ENCODE results near the gene ANXA10.

The ANXA10 gene

DNA sequence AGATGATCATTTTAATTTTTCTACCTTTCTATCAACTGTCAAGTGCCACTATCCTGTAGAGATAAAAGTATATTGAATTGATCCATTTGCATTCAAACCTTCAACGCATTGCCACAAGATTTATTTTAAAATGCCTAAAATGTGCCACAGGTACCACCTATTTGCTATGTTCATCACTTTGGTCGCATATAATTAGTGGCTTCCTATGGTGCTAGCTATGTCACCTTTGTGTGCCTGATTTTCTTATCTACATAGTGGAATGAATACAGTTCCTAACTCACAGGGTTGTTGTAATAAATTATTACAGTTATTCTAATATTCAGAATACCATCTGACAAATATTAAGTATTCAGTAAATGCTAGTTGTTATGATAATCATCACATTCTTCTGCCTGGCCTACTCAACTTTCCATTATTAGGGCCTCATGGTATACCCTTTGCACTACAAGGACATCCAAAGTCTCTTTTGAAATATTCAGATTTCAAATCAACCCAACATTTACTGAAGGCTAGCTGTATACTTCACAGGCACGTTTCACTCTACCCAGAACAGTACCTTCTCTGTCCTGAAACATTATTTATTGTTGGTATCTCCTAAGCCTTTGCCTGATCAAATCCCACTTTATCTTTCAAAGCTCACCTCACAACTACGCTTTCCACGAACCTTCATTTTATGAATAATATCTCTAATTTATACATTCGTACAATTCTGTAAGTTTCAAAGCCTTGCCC is 62.4 kb downstream of the ANXA10 start:
- no peak overlapping the region for H3K9ac ChIP-seq (ENCODE audit: low read length)
- no peaks in the 10 kb centered on the region for H3K36me3 ChIP-seq (ENCODE audit: control insufficient read depth, insufficient read depth, low read length)
- H3K9me3 ChIP-seq (ENCODE audit: control insufficient read depth, insufficient read depth, low read depth, low read length) = peaks cover 4% of the 10 kb centered on the region; the same call in 1 of the 2 replicates
- H3K4me1 ChIP-seq (ENCODE audit: control insufficient read depth, insufficient read depth, low read length) = peaks cover 17% of the 10 kb centered on the region; the same call in 1 of the 2 replicates
- no peak overlapping the region for H3K27ac ChIP-seq (ENCODE audit: low read depth, low read length)
- H3K27me3 ChIP-seq (ENCODE audit: control insufficient read depth, insufficient read depth, low read length) = no peaks in the 10 kb centered on the region
- H3K4me3 ChIP-seq (ENCODE audit: low read depth, low read length) = no peak overlapping the region

DNA sequence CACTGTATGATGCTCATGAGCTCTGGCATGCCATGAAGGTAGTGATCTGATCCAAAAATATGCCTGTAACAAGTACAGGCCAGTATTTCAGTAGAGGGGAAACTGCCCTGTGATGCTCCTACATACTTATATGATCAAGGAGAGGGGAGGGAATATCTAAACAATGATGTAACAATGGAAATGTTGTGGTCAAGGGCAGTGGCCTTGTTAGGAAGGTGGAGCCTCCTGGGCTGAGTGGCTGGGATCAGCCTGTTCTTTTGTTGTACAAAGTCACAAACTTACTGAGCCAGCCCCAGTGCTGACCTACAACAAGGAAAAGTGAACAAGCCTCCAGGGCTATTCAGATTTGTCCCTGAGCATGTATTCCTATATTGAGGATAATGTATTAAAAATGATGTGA is 70.3 kb downstream of the ANXA10 start:
- H3K27ac ChIP-seq (ENCODE audit: low read depth, low read length) = no peak overlapping the region

DNA sequence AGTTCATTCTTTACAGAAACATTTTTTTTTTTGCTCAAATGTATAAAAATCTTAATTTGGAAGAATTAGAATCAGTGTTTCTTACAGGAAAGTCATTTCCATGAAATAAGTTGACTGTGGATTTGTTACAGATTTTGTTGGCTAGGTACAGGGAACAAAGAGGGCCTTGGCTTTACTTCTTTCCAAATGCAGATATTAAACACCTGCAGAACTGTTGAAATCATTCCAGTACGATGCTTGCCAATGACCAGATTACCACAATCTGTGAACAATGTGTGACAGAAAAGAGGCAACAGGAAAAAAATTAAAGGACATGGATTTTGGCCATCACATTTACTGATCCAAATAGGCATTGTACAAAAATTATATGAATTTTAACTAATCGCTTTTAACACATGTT is 70.8 kb downstream of the ANXA10 start:
- Histone ChIP-seq H3K9me3 (ENCODE audit: control insufficient read depth, insufficient read depth, low read depth, low read length) (peaks cover 4% of the 10 kb centered on the region; the same call in 1 of the 2 replicates), H3K4me1 (ENCODE audit: control insufficient read depth, insufficient read depth, low read length) (no peaks in the 10 kb centered on the region), H3K9ac (ENCODE audit: low read length) (no peak overlapping the region), H3K4me3 (ENCODE audit: low read depth, low read length) (no peak overlapping the region), H3K27ac (ENCODE audit: low read depth, low read length) (no peak overlapping the region), H3K27me3 (ENCODE audit: control insufficient read depth, insufficient read depth, low read length) (no peaks in the 10 kb centered on the region), H3K36me3 (ENCODE audit: control insufficient read depth, insufficient read depth, low read length) (no peaks in the 10 kb centered on the region)

More for the DNA sequence above, 70.3 kb downstream of the ANXA10 start:
- Histone ChIP-seq H3K9ac (ENCODE audit: low read length) (no peak overlapping the region), H3K9me3 (ENCODE audit: control insufficient read depth, insufficient read depth, low read depth, low read length) (peaks cover 4% of the 10 kb centered on the region; the same call in 1 of the 2 replicates), H3K36me3 (ENCODE audit: control insufficient read depth, insufficient read depth, low read length) (no peaks in the 10 kb centered on the region), H3K4me3 (ENCODE audit: low read depth, low read length) (no peak overlapping the region), H3K4me1 (ENCODE audit: control insufficient read depth, insufficient read depth, low read length) (no peaks in the 10 kb centered on the region), H3K27me3 (ENCODE audit: control insufficient read depth, insufficient read depth, low read length) (no peaks in the 10 kb centered on the region)

DNA sequence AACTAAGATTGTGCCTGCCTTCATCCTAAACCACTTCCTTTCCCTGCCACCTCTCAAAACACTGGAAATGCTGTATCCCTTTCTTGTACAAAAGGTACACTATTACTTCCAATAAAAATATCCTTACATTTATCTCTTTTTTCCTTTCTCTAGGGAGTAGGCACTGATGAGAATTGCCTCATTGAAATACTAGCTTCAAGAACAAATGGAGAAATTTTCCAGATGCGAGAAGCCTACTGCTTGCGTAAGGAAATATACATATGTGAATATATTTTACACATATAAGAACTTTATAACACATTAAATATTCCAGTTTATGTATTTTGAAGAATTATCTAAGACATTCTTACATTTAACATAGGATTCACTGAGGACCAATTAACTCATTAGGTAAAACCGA is 71.7 kb downstream of the ANXA10 start:
- Histone ChIP-seq H3K36me3 (ENCODE audit: control insufficient read depth, insufficient read depth, low read length) (no peaks in the 10 kb centered on the region), H3K4me1 (ENCODE audit: control insufficient read depth, insufficient read depth, low read length) (no peaks in the 10 kb centered on the region), H3K27ac (ENCODE audit: low read depth, low read length) (no peak overlapping the region), H3K27me3 (ENCODE audit: control insufficient read depth, insufficient read depth, low read length) (no peaks in the 10 kb centered on the region), H3K9me3 (ENCODE audit: control insufficient read depth, insufficient read depth, low read depth, low read length) (0 out of 2 replicates have a peak, but pooled peaks cover under 1% of the 10 kb centered on the region), H3K9ac (ENCODE audit: low read length) (no peak overlapping the region), H3K4me3 (ENCODE audit: low read depth, low read length) (no peak overlapping the region)

DNA sequence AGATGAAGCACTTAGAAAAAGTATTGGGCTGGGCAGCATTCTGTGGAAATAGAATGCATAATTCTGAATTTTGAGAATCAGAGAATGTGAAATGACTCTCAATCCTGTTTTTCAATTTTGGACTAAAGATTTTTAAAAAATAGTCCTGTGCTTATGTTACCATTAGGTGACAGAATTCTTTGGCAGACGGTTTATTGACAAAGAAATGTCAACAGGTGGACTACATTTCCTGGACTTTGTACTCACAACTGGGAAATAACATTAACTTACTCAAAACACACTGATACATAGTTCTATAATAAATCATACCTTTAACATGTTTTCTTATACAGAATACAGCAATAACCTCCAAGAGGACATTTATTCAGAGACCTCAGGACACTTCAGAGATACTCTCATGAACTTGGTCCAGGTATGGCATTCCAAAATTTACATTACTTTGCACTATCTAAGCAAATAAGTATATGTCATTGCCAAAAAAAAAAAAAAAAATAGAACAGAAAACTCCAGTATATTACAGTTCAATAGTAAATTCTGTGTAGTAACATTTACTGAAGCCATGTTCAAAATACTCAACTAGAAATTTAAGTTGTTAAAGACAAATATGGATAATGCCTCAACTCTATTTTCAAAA is 72.7 kb downstream of the ANXA10 start:
- H3K9ac ChIP-seq (ENCODE audit: low read length) = no peak overlapping the region
- no peaks in the 10 kb centered on the region for H3K36me3 ChIP-seq (ENCODE audit: control insufficient read depth, insufficient read depth, low read length)
- H3K27ac ChIP-seq (ENCODE audit: low read depth, low read length) = no peak overlapping the region
- no peaks in the 10 kb centered on the region for H3K9me3 ChIP-seq (ENCODE audit: control insufficient read depth, insufficient read depth, low read depth, low read length)
- no peaks in the 10 kb centered on the region for H3K4me1 ChIP-seq (ENCODE audit: control insufficient read depth, insufficient read depth, low read length)
- H3K27me3 ChIP-seq (ENCODE audit: control insufficient read depth, insufficient read depth, low read length) = no peaks in the 10 kb centered on the region
- H3K4me3 ChIP-seq (ENCODE audit: low read depth, low read length) = no peak overlapping the region

DNA sequence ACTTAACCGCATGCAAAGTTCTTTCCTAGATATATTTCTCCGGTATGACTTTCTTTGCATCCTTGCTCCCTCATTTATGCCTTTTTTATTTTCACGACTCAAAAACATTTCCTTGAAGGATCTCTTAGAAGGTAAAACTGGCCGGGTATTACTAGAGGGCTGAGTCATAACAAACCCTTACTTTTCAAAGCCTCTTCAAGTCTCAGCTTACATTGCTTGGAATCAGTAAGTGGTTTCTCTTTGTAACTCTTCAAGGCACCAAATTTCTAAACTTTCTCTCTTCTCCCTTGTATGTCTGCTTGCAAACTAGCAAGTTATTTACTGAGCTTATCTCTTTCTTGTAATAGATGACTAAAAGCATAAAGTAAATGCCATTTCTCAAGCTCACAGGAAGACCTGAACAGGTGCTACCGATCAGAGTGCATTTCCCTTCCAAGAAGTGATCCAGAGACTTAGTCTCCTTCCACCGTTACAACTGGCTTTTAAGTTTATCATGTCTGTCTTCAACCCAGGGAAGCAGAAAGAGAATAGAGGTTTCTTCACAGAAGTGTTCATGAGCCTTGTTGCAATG is 75.5 kb downstream of the ANXA10 start:
- H3K4me3 ChIP-seq (ENCODE audit: low read depth, low read length) = no peak overlapping the region
- H3K36me3 ChIP-seq (ENCODE audit: control insufficient read depth, insufficient read depth, low read length) = no peaks in the 10 kb centered on the region
- no peaks in the 10 kb centered on the region for H3K27me3 ChIP-seq (ENCODE audit: control insufficient read depth, insufficient read depth, low read length)
- H3K9ac ChIP-seq (ENCODE audit: low read length) = no peak overlapping the region
- no peak overlapping the region for H3K27ac ChIP-seq (ENCODE audit: low read depth, low read length)
- H3K9me3 ChIP-seq (ENCODE audit: control insufficient read depth, insufficient read depth, low read depth, low read length) = no peaks in the 10 kb centered on the region
- peaks cover 6% of the 10 kb centered on the region; the same call in 1 of the 2 replicates for H3K4me1 ChIP-seq (ENCODE audit: control insufficient read depth, insufficient read depth, low read length)

DNA sequence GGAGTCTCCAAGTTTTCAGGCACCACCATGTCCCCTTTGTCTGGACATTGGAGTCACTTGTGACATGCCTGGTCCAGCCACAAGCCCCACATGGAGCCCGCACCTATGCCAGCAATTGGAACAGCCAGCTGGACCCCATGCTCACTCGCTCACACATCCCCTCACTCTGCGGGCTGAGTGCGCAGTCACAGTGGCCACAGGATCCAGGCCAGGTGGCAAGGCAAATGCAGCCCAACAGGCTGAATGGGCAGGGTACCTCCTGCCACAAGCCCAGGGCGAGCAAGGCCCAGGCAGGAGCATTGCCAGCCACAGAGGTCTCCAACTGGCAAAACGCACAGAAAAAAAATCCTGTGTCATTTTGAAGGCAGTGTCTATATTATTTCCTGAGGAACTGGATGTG is 82.0 kb downstream of the ANXA10 start:
- no peak overlapping the region for H3K27ac ChIP-seq (ENCODE audit: low read depth, low read length)
- H3K9ac ChIP-seq (ENCODE audit: low read length) = no peak overlapping the region
- no peaks in the 10 kb centered on the region for H3K36me3 ChIP-seq (ENCODE audit: control insufficient read depth, insufficient read depth, low read length)
- no peaks in the 10 kb centered on the region for H3K9me3 ChIP-seq (ENCODE audit: control insufficient read depth, insufficient read depth, low read depth, low read length)
- no peak overlapping the region for H3K4me3 ChIP-seq (ENCODE audit: low read depth, low read length)
- no peaks in the 10 kb centered on the region for H3K27me3 ChIP-seq (ENCODE audit: control insufficient read depth, insufficient read depth, low read length)
- peaks cover 6% of the 10 kb centered on the region; the same call in 1 of the 2 replicates for H3K4me1 ChIP-seq (ENCODE audit: control insufficient read depth, insufficient read depth, low read length)

DNA sequence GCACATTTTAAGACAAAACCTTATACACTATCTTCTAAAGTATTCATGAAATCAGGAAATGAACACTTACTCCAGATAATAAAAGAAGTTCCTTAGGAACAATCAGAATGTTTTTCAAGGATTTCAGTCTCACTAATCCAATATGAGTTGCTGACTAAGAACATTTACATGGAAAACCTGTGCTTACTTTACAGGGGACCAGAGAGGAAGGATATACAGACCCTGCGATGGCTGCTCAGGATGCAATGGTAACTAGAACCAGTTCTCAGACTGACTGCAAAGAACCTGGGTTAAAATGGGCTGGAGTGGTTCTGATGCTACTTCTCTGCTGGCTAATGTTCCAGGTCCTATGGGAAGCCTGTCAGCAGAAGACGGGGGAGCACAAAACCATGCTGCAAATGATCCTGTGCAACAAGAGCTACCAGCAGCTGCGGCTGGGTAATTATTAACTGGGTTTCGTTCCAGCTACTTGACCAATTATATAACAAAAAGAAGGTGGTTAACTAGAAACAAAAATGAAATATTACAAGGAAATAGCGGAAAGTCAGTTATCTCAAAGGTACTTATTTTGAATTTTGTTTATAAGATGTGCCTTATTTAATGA is 85.3 kb downstream of the ANXA10 start:
- H3K4me1 ChIP-seq (ENCODE audit: control insufficient read depth, insufficient read depth, low read length) = no peaks in the 10 kb centered on the region
- H3K36me3 ChIP-seq (ENCODE audit: control insufficient read depth, insufficient read depth, low read length) = no peaks in the 10 kb centered on the region
- no peak overlapping the region for H3K4me3 ChIP-seq (ENCODE audit: low read depth, low read length)
- no peaks in the 10 kb centered on the region for H3K9me3 ChIP-seq (ENCODE audit: control insufficient read depth, insufficient read depth, low read depth, low read length)
- no peak overlapping the region for H3K9ac ChIP-seq (ENCODE audit: low read length)
- no peaks in the 10 kb centered on the region for H3K27me3 ChIP-seq (ENCODE audit: control insufficient read depth, insufficient read depth, low read length)
- no peak overlapping the region for H3K27ac ChIP-seq (ENCODE audit: low read depth, low read length)

DNA sequence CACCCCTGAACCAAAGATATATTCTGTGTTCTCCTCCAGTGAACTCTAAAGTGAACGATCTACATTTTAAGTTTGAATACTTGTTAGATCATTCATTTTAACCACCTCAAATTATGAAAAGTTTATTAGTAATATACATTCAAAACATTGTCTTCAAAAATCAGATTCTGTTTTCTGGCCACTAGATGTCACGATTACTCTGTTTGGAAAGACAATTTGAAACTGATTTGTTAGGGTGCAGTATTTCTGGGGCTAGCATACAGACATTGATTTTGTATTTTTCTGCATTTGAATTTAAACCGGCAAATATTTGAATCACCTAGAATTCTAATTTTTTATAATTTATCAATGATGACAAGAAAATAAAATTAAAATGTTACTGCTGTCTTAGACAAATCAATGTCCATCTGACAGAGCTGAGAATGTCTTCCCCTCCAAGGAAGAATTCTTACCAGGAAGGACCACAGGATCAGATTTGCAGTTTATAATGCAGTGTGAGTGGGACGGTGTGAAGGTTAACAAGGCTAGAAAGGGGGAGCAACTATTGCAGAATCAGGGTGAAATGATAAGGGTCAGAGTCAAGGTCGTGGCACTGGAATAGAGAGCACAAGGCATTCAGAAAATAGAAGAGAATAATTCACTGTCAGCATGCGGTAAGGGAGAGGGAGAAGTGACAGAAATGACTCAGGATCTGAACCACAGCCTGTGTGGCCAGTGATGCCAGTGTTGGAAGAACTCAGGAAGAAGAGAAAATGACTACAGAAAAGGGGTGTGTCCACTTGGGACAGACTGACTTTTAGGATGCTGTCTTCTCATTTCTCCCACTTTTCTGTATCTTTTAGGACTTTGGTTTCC is 91.6 kb downstream of the ANXA10 start:
- no peak overlapping the region for H3K9ac ChIP-seq (ENCODE audit: low read length)
- no peaks in the 10 kb centered on the region for H3K36me3 ChIP-seq (ENCODE audit: control insufficient read depth, insufficient read depth, low read length)
- no peaks in the 10 kb centered on the region for H3K27me3 ChIP-seq (ENCODE audit: control insufficient read depth, insufficient read depth, low read length)
- no peak overlapping the region for H3K27ac ChIP-seq (ENCODE audit: low read depth, low read length)
- H3K4me3 ChIP-seq (ENCODE audit: low read depth, low read length) = no peak overlapping the region
- H3K9me3 ChIP-seq (ENCODE audit: control insufficient read depth, insufficient read depth, low read depth, low read length) = no peaks in the 10 kb centered on the region
- no peaks in the 10 kb centered on the region for H3K4me1 ChIP-seq (ENCODE audit: control insufficient read depth, insufficient read depth, low read length)

DNA sequence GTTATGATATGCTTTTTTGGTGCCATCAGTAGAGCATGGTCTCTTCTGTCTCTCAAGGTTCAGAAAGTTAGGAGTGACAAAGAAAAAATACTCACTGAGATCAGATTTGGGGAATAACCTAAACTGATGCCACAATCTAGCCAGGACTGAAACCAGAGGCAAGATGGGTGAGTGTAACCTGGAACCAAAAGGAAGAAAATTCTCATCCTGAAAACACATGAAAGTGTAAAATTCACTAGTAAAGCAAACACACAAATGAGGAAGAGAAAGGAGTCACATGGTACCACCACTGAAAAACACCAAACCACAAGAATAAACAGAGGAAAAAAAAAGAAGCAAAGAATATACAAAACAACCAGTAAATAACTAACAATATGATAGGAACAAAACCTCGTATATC is 96.4 kb downstream of the ANXA10 start:
- H3K9ac ChIP-seq (ENCODE audit: low read length) = no peak overlapping the region
- no peak overlapping the region for H3K4me3 ChIP-seq (ENCODE audit: low read depth, low read length)
- H3K27ac ChIP-seq (ENCODE audit: low read depth, low read length) = no peak overlapping the region
- no peaks in the 10 kb centered on the region for H3K27me3 ChIP-seq (ENCODE audit: control insufficient read depth, insufficient read depth, low read length)
- no peaks in the 10 kb centered on the region for H3K4me1 ChIP-seq (ENCODE audit: control insufficient read depth, insufficient read depth, low read length)
- no peaks in the 10 kb centered on the region for H3K9me3 ChIP-seq (ENCODE audit: control insufficient read depth, insufficient read depth, low read depth, low read length)
- H3K36me3 ChIP-seq (ENCODE audit: control insufficient read depth, insufficient read depth, low read length) = no peaks in the 10 kb centered on the region

Data from HUES6 (cell line).